HG03139 (cell line): ENCODE results near the gene PTPRCAP.

Experiments used
- ATAC-seq: cut with Tn5 transposase; IDR thresholded peaks from one replicate; pipeline ENCODE4 v1.9.1; 2021; ENCODE audit not compliant: unreplicated experiment

The PTPRCAP gene

GRCh38 chr11:67441731-67442351 lies 4.4 kb upstream of the PTPRCAP start:
- ATAC-seq = no peak

GRCh38 chr11:67441098-67441563 lies 3.6 kb upstream of the PTPRCAP start:
- no peak for ATAC-seq

GRCh38 chr11:67440229-67441097 lies 3.0 kb upstream of the PTPRCAP start:
- ATAC-seq = no peak

GRCh38 chr11:67439321-67440228 lies 2.1 kb upstream of the PTPRCAP start:
- no peak for ATAC-seq

- no peak for ATAC-seq
These were observed 848 bp upstream of the PTPRCAP start for GRCh38 chr11:67438158-67438902.

GRCh38 chr11:67437809-67438157 lies 301 bp upstream of the PTPRCAP start:
- ATAC-seq = no peak

GRCh38 chr11:67436459-67437081 lies 912 bp downstream of the PTPRCAP start:
- no peak for ATAC-seq

GRCh38 chr11:67435727-67436458 lies 1.6 kb downstream of the PTPRCAP start:
- ATAC-seq = no peak

GRCh38 chr11:67435031-67435726 lies 2.3 kb downstream of the PTPRCAP start:
- ATAC-seq = no peak

GRCh38 chr11:67434395-67434881 lies 3.0 kb downstream of the PTPRCAP start:
- ATAC-seq = no peak

GRCh38 chr11:67433536-67434394 lies 3.7 kb downstream of the PTPRCAP start:
- no peak for ATAC-seq

- ATAC-seq = no peak
These were observed 4.7 kb downstream of the PTPRCAP start for GRCh38 chr11:67432655-67433349.

GRCh38 chr11:67431346-67432249 lies 5.9 kb downstream of the PTPRCAP start:
- no peak for ATAC-seq

GRCh38 chr11:67429722-67430121 lies 7.8 kb downstream of the PTPRCAP start:
- ATAC-seq = no peak

- ATAC-seq = no peak
These were observed 8.3 kb downstream of the PTPRCAP start for GRCh38 chr11:67429038-67429668.
